T-cell (primary cell): Measurements from ENCODE around the gene RAB14. TPM values are rescaled to one million over a fixed set of nuclear protein-coding genes. Genes with fewer than 3 reads are reported as not detected.

Experiments used
- ATAC-seq, 4 experiments: fragments of 200-7000 bp in 3 of 4; fragments of 150-1000 bp in 1 of 4; cut with Tn5 transposase; replicated peaks in 1 of 4; 1 replicate in 3 of 4; 2 replicates in 1 of 4; pipeline ENCODE4 v1.10.0; 2021; ENCODE audit warnings: moderate library complexity in 3 of 4, mild to moderate bottlenecking in 2 of 4, moderate number of reproducible peaks in 1 of 4
- CTCF ChIA-PET, 2 donors: fragments of 300-600 bp; sonication (Branson Sonifier 250); formaldehyde crosslinking; loops; one replicate each; lab custom pipeline; 2022; ENCODE audit warnings: antibody characterized with exemption in 2 of 2; lab: Charles Lee
- POLR2A ChIA-PET, 2 donors: fragments of 300-600 bp; sonication (Branson Sonifier 250); formaldehyde crosslinking; loops; one replicate each; lab custom pipeline; 2022; ENCODE audit warnings: antibody characterized with exemption in 2 of 2; lab: Charles Lee
- DNase-seq, 35 experiments: peaks; one replicate each; pipeline versions ENCODE4 v3.0.0 to v3.0.0-alpha.2; 2013 to 2023
- H3K27ac ChIP-seq: one replicate; pipeline ENCODE4 v1.5.1; 2013; ENCODE audit warnings: low read length
- H3K27me3 ChIP-seq, 2 experiments: replicated peaks in 1 of 2; 1 replicate in 1 of 2; 2 replicates in 1 of 2; pipeline versions ENCODE4 v1.6.1 to v1.7.0; 2013; ENCODE audit warnings: low read length in 1 of 2, mixed read lengths in 1 of 2; ENCODE audit not compliant: control insufficient read depth in 2 of 2, insufficient read depth in 2 of 2; ENCODE audit errors: extremely low read depth in 1 of 2
- H3K36me3 ChIP-seq, 2 donors: 1 replicate in 1 of 2; 2 replicates in 1 of 2; pipeline versions ENCODE4 v1.6.1 to v1.7.0; 2013; ENCODE audit warnings: low read length in 1 of 2; ENCODE audit not compliant: control insufficient read depth in 2 of 2, insufficient read depth in 1 of 2; ENCODE audit errors: extremely low read depth in 1 of 2
- H3K4me1 ChIP-seq, 2 experiments: 1 replicate in 1 of 2; 2 replicates in 1 of 2; pipeline versions ENCODE4 v1.6.1 to v1.7.0; 2013; ENCODE audit warnings: low read length in 2 of 2, mixed read lengths in 1 of 2; ENCODE audit not compliant: insufficient read depth in 2 of 2, control insufficient read depth in 1 of 2; ENCODE audit errors: extremely low read depth in 1 of 2
- H3K4me3 ChIP-seq, 2 donors: 1 replicate in 1 of 2; 2 replicates in 1 of 2; pipeline versions ENCODE4 v1.5.1 to v1.7.0; 2013; ENCODE audit warnings: mild to moderate bottlenecking in 2 of 2, low read length in 1 of 2, moderate library complexity in 1 of 2; ENCODE audit not compliant: control insufficient read depth in 1 of 2; ENCODE audit errors: extremely low read depth in 1 of 2
- H3K9me3 ChIP-seq: 2 replicates; pipeline ENCODE4 v1.7.0; 2013
- H3K27ac Mint-ChIP-seq, 2 donors: one replicate each; pipeline ENCODE4 v1.8.0; 2020 to 2021; ENCODE audit warnings: mild to moderate bottlenecking in 2 of 2, mixed read lengths in 2 of 2
- H3K27me3 Mint-ChIP-seq, 2 donors: one replicate each; pipeline ENCODE4 v1.8.0; 2021 to 2022; ENCODE audit warnings: mixed read lengths in 2 of 2
- H3K36me3 Mint-ChIP-seq: one replicate; pipeline ENCODE4 v1.8.0; 2021; ENCODE audit warnings: mixed read lengths
- H3K4me1 Mint-ChIP-seq, 3 donors: one replicate each; pipeline ENCODE4 v1.8.0; 2020 to 2022; ENCODE audit warnings: mixed read lengths in 3 of 3, mild to moderate bottlenecking in 1 of 3
- H3K4me3 Mint-ChIP-seq, 3 donors: one replicate each; pipeline ENCODE4 v1.8.0; 2020 to 2022; ENCODE audit warnings: mild to moderate bottlenecking in 3 of 3, mixed read lengths in 3 of 3, moderate library complexity in 3 of 3
- H3K9me3 Mint-ChIP-seq, 3 donors: one replicate each; pipeline ENCODE4 v1.8.0; 2020 to 2022; ENCODE audit warnings: mixed read lengths in 3 of 3
- WGBS: methylation state at CpG from one replicate; pipeline ENCODE4 v1.1.5; 2013; ENCODE audit warnings: missing lambda C conversion rate; ENCODE audit not compliant: insufficient coverage; 5-methylcytosine and 5-hydroxymethylcytosine counted together
- total RNA-seq, 35 experiments: library from RNA in 6 of 35; stranded (reverse) in 6 of 35; fragments of 120-200 nt in 1 of 35; gene quantifications; one replicate each; pipeline versions ENCODE4 v1.2.1 to v1.2.4 and lab custom pipeline; 2013 to 2026

The RAB14 gene
- total RNA-seq, 5 donors from 2014 or later (not counting 1 experiment from before 2014, with no cell fraction given): 42.4 to 56.6 (median 50.5) TPM

GRCh38 chr9:121185178-121185745 lies 16.4 kb downstream of the RAB14 start:
- DNase-seq: no peak
- Histone ChIP-seq H3K9me3 (no peaks in the 10 kb centered on the region), H3K36me3 (peaks cover 7 to 48% of the 10 kb centered on the region in 2 donors), H3K27ac (peak overlapping the region; percentile 35), H3K4me3 (no peak overlapping the region), H3K4me1 (peaks cover 4 to 9% of the 10 kb centered on the region in 2 experiments), H3K27me3 (no peaks in the 10 kb centered on the region)
- no CpG with 5 or more reads among the region's 3 CpGs for WGBS
- no peaks in the 10 kb centered on the region for H3K27me3 Mint-ChIP-seq
- POLR2A ChIA-PET: interaction anchor here (0.6 to 1.2 kb wide), 2 partner anchors 12 to 14 kb away, joined by 3 to 5 read pairs; no protein-coding TSS in a partner anchor
- CTCF ChIA-PET: interaction anchor here in 1 of 2 donors (0.7 to 1.4 kb wide), 7 partner anchors 11 to 78 kb away, joined by 3 to 4 read pairs (median 3); no protein-coding TSS in a partner anchor
- H3K4me1 Mint-ChIP-seq: peaks cover 59 to 80% (median 75%) of the 10 kb centered on the region in 3 donors
- peak in 3 of 4 experiments; percentile 18 to 22 (median 20) for ATAC-seq
- no peak overlapping the region for H3K4me3 Mint-ChIP-seq
- no peaks in the 10 kb centered on the region for H3K9me3 Mint-ChIP-seq
- peaks cover 44% of the 10 kb centered on the region for H3K36me3 Mint-ChIP-seq
- peak overlapping the region; percentile 83 for H3K27ac Mint-ChIP-seq

- H3K9me3 Mint-ChIP-seq: no peaks in the 10 kb centered on the region
- no peaks in the 10 kb centered on the region for H3K27me3 Mint-ChIP-seq
- peak overlapping the region; percentile 35 for H3K27ac ChIP-seq
- peaks cover 7 to 56% of the 10 kb centered on the region in 2 donors for H3K36me3 ChIP-seq
- no peaks in the 10 kb centered on the region for H3K9me3 ChIP-seq
- H3K4me1 ChIP-seq: peaks cover 3 to 9% of the 10 kb centered on the region in 2 experiments
- ChIA-PET POLR2A (interaction anchor here in 1 of 2 donors (0.6 to 1.2 kb wide), 2 partner anchors 15 to 214 kb away, joined by 3 to 5 read pairs; no protein-coding TSS in a partner anchor), CTCF (interaction anchor here in 1 of 2 donors (0.9 to 1.4 kb wide), 2 partner anchors 15 to 16 kb away, joined by 3 read pairs; no protein-coding TSS in a partner anchor)
- no peaks in the 10 kb centered on the region for H3K27me3 ChIP-seq
- no peak overlapping the region for H3K4me3 Mint-ChIP-seq
- peaks cover 43% of the 10 kb centered on the region for H3K36me3 Mint-ChIP-seq
- H3K4me3 ChIP-seq: no peak overlapping the region
- H3K4me1 Mint-ChIP-seq: peaks cover 58 to 78% (median 71%) of the 10 kb centered on the region in 3 donors
- ATAC-seq (no peak), DNase-seq (no peak)
- H3K27ac Mint-ChIP-seq: peak overlapping the region; percentile 69 to 87
Measured at GRCh38 chr9:121184463-121184862, 17.2 kb downstream of the RAB14 start.

- Histone ChIP-seq H3K4me1 (peaks cover 3 to 9% of the 10 kb centered on the region in 2 experiments), H3K9me3 (no peaks in the 10 kb centered on the region), H3K36me3 (peaks cover 7 to 58% of the 10 kb centered on the region in 2 donors), H3K27ac (peak overlapping the region; percentile 17), H3K27me3 (no peaks in the 10 kb centered on the region), H3K4me3 (no peak overlapping the region)
- ATAC-seq (no peak), DNase-seq (no peak)
- H3K36me3 Mint-ChIP-seq: peaks cover 40% of the 10 kb centered on the region
- ChIA-PET CTCF (interaction anchor here (0.5 to 1.4 kb wide), 4 partner anchors 15 to 433 kb away, joined by 3 to 4 read pairs (median 3); no protein-coding TSS in a partner anchor), POLR2A (interaction anchor here in 1 of 2 donors (0.6 to 1.2 kb wide), 2 partner anchors 15 to 215 kb away, joined by 3 to 5 read pairs; no protein-coding TSS in a partner anchor)
- no peaks in the 10 kb centered on the region for H3K27me3 Mint-ChIP-seq
- no peak overlapping the region for H3K4me3 Mint-ChIP-seq
- no peaks in the 10 kb centered on the region for H3K9me3 Mint-ChIP-seq
- peak overlapping the region; percentile 87 to 89 for H3K27ac Mint-ChIP-seq
- no CpG with 5 or more reads among the region's 3 CpGs for WGBS
- H3K4me1 Mint-ChIP-seq: peaks cover 51 to 72% (median 65%) of the 10 kb centered on the region in 3 donors
Measured at GRCh38 chr9:121183666-121184423, 17.8 kb downstream of the RAB14 start.

GRCh38 chr9:121182989-121183388 lies 18.7 kb downstream of the RAB14 start:
- Mint-ChIP-seq H3K4me1 (peaks cover 45 to 66% (median 58%) of the 10 kb centered on the region in 3 donors), H3K27ac (peak overlapping the region; percentile 87 to 89), H3K36me3 (peaks cover 43% of the 10 kb centered on the region), H3K27me3 (no peaks in the 10 kb centered on the region), H3K9me3 (no peaks in the 10 kb centered on the region), H3K4me3 (no peak overlapping the region)
- no peak overlapping the region for H3K4me3 ChIP-seq
- peak overlapping the region; percentile 21 for H3K27ac ChIP-seq
- no peak for DNase-seq
- ChIA-PET CTCF (no interaction called here), POLR2A (no interaction called here)
- peaks cover 7 to 63% of the 10 kb centered on the region in 2 donors for H3K36me3 ChIP-seq
- H3K27me3 ChIP-seq: no peaks in the 10 kb centered on the region
- peaks cover 3 to 9% of the 10 kb centered on the region in 2 experiments for H3K4me1 ChIP-seq
- no peaks in the 10 kb centered on the region for H3K9me3 ChIP-seq
- no peak for ATAC-seq

- H3K27me3 Mint-ChIP-seq: no peaks in the 10 kb centered on the region
- H3K4me1 ChIP-seq: peaks cover 3 to 9% of the 10 kb centered on the region in 2 experiments
- H3K4me3 ChIP-seq: no peak overlapping the region
- peaks cover 47% of the 10 kb centered on the region for H3K36me3 Mint-ChIP-seq
- CTCF ChIA-PET: interaction anchor here (0.6 to 0.7 kb wide), 2 partner anchors 184 to 405 kb away, joined by 3 to 4 read pairs; no protein-coding TSS in a partner anchor
- no peak for DNase-seq
- H3K4me3 Mint-ChIP-seq: no peak overlapping the region
- H3K9me3 ChIP-seq: no peaks in the 10 kb centered on the region
- ATAC-seq: no peak
- peaks cover 7 to 71% of the 10 kb centered on the region in 2 donors for H3K36me3 ChIP-seq
- no peaks in the 10 kb centered on the region for H3K27me3 ChIP-seq
- no CpG with 5 or more reads among the region's 3 CpGs for WGBS
- no peak overlapping the region for H3K27ac ChIP-seq
- H3K9me3 Mint-ChIP-seq: no peaks in the 10 kb centered on the region
- H3K27ac Mint-ChIP-seq: peak overlapping the region; percentile 7 to 76
- peaks cover 43 to 59% (median 51%) of the 10 kb centered on the region in 3 donors for H3K4me1 Mint-ChIP-seq
- POLR2A ChIA-PET: interaction anchor here in 1 of 2 donors (0.5 to 0.7 kb wide), 2 partner anchors 404 to 472 kb away, joined by 4 to 8 read pairs; no protein-coding TSS in a partner anchor
Measured at GRCh38 chr9:121182101-121182836, 19.4 kb downstream of the RAB14 start.
